Neural cell (in vitro differentiated cells): Measurements from ENCODE around the gene MISP. TPM values are rescaled to one million over a fixed set of nuclear protein-coding genes. Genes with fewer than 3 reads are reported as not detected.

Experiments used
- H2AFZ ChIP-seq: fragments of 200-600, 300-800 bp; sonication (generic), shearing (Covaris generic); 2 replicates; pipeline ENCODE4 v1.6.0; 2014; ENCODE audit warnings: low read depth, mild to moderate bottlenecking, antibody characterized with exemption, low read length, moderate library complexity
- H3F3A ChIP-seq: fragments of 200-600 bp; shearing (Covaris generic); 2 replicates; pipeline ENCODE4 v1.6.1; 2016; ENCODE audit warnings: mild to moderate bottlenecking, moderate library complexity, mixed read lengths, antibody characterized with exemption, low read length; ENCODE audit not compliant: insufficient read depth, poor library complexity, severe bottlenecking
- H3K27ac ChIP-seq: fragments of 200-600, 300-800 bp; sonication (generic), shearing (Covaris generic); 2 replicates; pipeline ENCODE4 v1.5.1; 2014; ENCODE audit warnings: mild to moderate bottlenecking, low read length, moderate library complexity
- H3K27me3 ChIP-seq: fragments of 300-800, 200-600 bp; sonication (generic), shearing (Covaris generic); 2 replicates; pipeline ENCODE4 v1.6.0; 2014; ENCODE audit warnings: mild to moderate bottlenecking, low read depth, low read length, moderate library complexity; ENCODE audit not compliant: insufficient read depth
- H3K36me3 ChIP-seq: fragments of 300-800, 200-600 bp; sonication (generic), shearing (Covaris generic); 2 replicates; pipeline ENCODE4 v1.5.1; 2014; ENCODE audit warnings: mild to moderate bottlenecking, antibody characterized with exemption, low read length, moderate library complexity; ENCODE audit not compliant: insufficient read depth
- H3K4me2 ChIP-seq: fragments of 300-800, 200-600 bp; sonication (generic), shearing (Covaris generic); 2 replicates; pipeline ENCODE4 v1.6.0; 2014; ENCODE audit warnings: mild to moderate bottlenecking, low read length
- H3K4me3 ChIP-seq: fragments of 300-800, 200-600 bp; sonication (generic), shearing (Covaris generic); 2 replicates; pipeline ENCODE4 v1.5.1; 2014; ENCODE audit warnings: mild to moderate bottlenecking, low read length, moderate library complexity
- H3K79me2 ChIP-seq: fragments of 200-600 bp; shearing (Covaris generic); replicated peaks from 2 replicates; pipeline ENCODE4 v1.6.0; 2014; ENCODE audit warnings: mild to moderate bottlenecking, low read length, moderate library complexity; ENCODE audit not compliant: insufficient read depth
- H3K9ac ChIP-seq: fragments of 300-800, 200-600 bp; sonication (generic), shearing (Covaris generic); 2 replicates; pipeline ENCODE4 v1.6.1; 2016; ENCODE audit warnings: mild to moderate bottlenecking, low read length, mixed read lengths
- H3K9me2 ChIP-seq: fragments of 200-600 bp; shearing (Covaris generic); 2 replicates; pipeline ENCODE4 v1.6.1; 2016; ENCODE audit warnings: mild to moderate bottlenecking, low read length, mixed read lengths; ENCODE audit not compliant: insufficient read depth
- H3K9me3 ChIP-seq: fragments of 200-600, 300-800 bp; sonication (generic), shearing (Covaris generic); 2 replicates; pipeline ENCODE4 v1.6.1; 2016; ENCODE audit warnings: mild to moderate bottlenecking, mixed run types, low read length, moderate library complexity, mixed read lengths
- H4K20me1 ChIP-seq: fragments of 200-600 bp; shearing (Covaris generic); 2 replicates; pipeline ENCODE4 v1.6.1; 2016; ENCODE audit warnings: mild to moderate bottlenecking, mixed run types; ENCODE audit not compliant: insufficient read depth
- CTCF ChIP-seq: fragments of 450-650 bp; IDR thresholded peaks from 2 replicates; pipeline ENCODE4 v1.5.1; 2014; ENCODE audit warnings: antibody characterized with exemption, mild to moderate bottlenecking, moderate library complexity; ENCODE audit not compliant: poor library complexity, severe bottlenecking
- EP300 ChIP-seq: fragments of 450-650 bp; conservative IDR thresholded peaks from 2 replicates; pipeline ENCODE4 v1.6.1; 2014; ENCODE audit warnings: antibody characterized with exemption, mild to moderate bottlenecking, moderate library complexity; ENCODE audit not compliant: poor library complexity, severe bottlenecking
- EZH2 ChIP-seq: fragments of 200-600, 300-800 bp; shearing (Covaris generic), sonication (generic); IDR thresholded peaks from 2 replicates; pipeline ENCODE4 v1.6.1; 2014; ENCODE audit warnings: antibody characterized with exemption, low read length, borderline replicate concordance, mild to moderate bottlenecking; ENCODE audit not compliant: insufficient read depth, poor library complexity, severe bottlenecking
- MXI1 ChIP-seq: fragments of 450-650 bp; conservative IDR thresholded peaks from 2 replicates; pipeline ENCODE4 v1.6.1; 2014; ENCODE audit warnings: antibody characterized with exemption, mild to moderate bottlenecking; ENCODE audit not compliant: poor library complexity, severe bottlenecking
- POLR2AphosphoS5 ChIP-seq: IDR thresholded peaks from 2 replicates; pipeline ENCODE4 v1.6.1; 2012
- RAD21 ChIP-seq: fragments of 450-650 bp; conservative IDR thresholded peaks from 2 replicates; pipeline ENCODE4 v1.6.1; 2014; ENCODE audit warnings: antibody characterized with exemption, mild to moderate bottlenecking, moderate library complexity
- SMC3 ChIP-seq: fragments of 450-650 bp; conservative IDR thresholded peaks from 2 replicates; pipeline ENCODE4 v1.6.1; 2014; ENCODE audit warnings: antibody characterized with exemption, mild to moderate bottlenecking, moderate library complexity; ENCODE audit not compliant: poor library complexity
- TAF1 ChIP-seq: IDR thresholded peaks from 2 replicates; pipeline ENCODE4 v1.6.1; 2012; ENCODE audit warnings: low read depth
- polyA plus RNA-seq: library from polyadenylated mRNA; depleted of rRNA; stranded (reverse); fragments of >200 nt; gene quantifications from 2 replicates; pipeline ENCODE4 v1.2.3, GENCODE V29; 2014
- TF ChIP-seq, protein P1 (sequence below): IDR thresholded peaks from 2 replicates; pipeline ENCODE4 v1.6.1; 2012; ENCODE audit warnings: borderline replicate concordance

Gene MISP
- polyA plus RNA-seq, 1 donor from 2014 or later, result 0.98 TPM

DNA sequence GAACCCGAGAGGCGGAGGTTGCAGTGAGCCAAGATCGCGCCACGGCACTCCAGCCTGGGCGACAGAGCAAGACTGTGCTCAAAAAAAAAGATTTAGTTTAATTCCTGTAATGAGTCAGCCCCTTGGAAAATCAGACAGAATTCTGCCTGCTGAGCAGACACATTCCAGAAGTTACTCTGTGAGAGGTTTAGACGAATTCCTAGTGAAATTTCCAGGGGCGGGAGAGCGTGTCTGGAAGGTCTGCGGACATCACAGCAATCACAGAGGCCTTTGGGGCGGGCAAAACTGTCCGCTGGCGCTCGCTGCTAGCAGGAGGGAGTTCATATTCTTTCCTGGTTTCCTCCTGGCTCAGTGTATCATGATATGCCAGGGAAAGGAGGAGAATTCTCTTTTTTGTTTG is 17.5 kb downstream of the MISP start:
- H3K9me3 ChIP-seq, result no peaks in the 10 kb centered on the region
- no peaks in the 10 kb centered on the region for H3F3A ChIP-seq
- no peaks in the 10 kb centered on the region for H3K36me3 ChIP-seq
- H3K4me3 ChIP-seq, result no peak overlapping the region
- no peak overlapping the region for H3K27ac ChIP-seq
- H2AFZ ChIP-seq, result no peak overlapping the region
- TF ChIP-seq CTCF, result no peak
- TF ChIP-seq TAF1, result no peak
- TF ChIP-seq POLR2AphosphoS5, result no peak
- no peak for TF ChIP-seq EP300
- TF ChIP-seq, protein P1, sequence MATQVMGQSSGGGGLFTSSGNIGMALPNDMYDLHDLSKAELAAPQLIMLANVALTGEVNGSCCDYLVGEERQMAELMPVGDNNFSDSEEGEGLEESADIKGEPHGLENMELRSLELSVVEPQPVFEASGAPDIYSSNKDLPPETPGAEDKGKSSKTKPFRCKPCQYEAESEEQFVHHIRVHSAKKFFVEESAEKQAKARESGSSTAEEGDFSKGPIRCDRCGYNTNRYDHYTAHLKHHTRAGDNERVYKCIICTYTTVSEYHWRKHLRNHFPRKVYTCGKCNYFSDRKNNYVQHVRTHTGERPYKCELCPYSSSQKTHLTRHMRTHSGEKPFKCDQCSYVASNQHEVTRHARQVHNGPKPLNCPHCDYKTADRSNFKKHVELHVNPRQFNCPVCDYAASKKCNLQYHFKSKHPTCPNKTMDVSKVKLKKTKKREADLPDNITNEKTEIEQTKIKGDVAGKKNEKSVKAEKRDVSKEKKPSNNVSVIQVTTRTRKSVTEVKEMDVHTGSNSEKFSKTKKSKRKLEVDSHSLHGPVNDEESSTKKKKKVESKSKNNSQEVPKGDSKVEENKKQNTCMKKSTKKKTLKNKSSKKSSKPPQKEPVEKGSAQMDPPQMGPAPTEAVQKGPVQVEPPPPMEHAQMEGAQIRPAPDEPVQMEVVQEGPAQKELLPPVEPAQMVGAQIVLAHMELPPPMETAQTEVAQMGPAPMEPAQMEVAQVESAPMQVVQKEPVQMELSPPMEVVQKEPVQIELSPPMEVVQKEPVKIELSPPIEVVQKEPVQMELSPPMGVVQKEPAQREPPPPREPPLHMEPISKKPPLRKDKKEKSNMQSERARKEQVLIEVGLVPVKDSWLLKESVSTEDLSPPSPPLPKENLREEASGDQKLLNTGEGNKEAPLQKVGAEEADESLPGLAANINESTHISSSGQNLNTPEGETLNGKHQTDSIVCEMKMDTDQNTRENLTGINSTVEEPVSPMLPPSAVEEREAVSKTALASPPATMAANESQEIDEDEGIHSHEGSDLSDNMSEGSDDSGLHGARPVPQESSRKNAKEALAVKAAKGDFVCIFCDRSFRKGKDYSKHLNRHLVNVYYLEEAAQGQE, result no peak
- TF ChIP-seq EZH2, result no peak
- no peak for TF ChIP-seq MXI1
- TF ChIP-seq RAD21, result no peak
- no peak for TF ChIP-seq SMC3
- no peaks in the 10 kb centered on the region for H3K9me2 ChIP-seq
- no peaks in the 10 kb centered on the region for H4K20me1 ChIP-seq
- no peaks in the 10 kb centered on the region for H3K79me2 ChIP-seq
- no peak overlapping the region for H3K9ac ChIP-seq
- no peak overlapping the region for H3K4me2 ChIP-seq
- H3K27me3 ChIP-seq, result no peaks in the 10 kb centered on the region

DNA sequence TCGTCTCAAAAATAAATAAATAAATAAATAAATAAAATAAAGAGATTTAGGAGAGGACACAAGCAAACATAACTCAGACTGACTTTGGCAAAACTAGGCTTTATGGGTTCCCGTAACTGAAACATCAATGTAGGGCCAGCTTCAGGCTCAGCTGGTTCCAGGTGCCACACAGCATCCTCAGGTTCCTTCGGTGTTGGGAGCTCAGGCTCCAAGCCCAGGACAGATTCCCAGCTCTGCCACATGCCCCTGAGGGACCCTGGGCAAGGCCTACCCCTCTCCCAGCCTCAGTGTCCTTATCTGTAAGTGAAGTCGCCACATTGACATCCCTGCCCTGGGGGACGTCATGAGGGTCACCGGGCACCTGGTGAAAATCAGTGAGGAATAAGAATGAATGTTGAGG is 18.7 kb downstream of the MISP start:
- Histone ChIP-seq H3K27me3 (no peaks in the 10 kb centered on the region), H3K36me3 (no peaks in the 10 kb centered on the region), H4K20me1 (no peaks in the 10 kb centered on the region), H3K79me2 (no peaks in the 10 kb centered on the region), H3F3A (no peaks in the 10 kb centered on the region), H3K9ac (no peak overlapping the region), H3K9me3 (no peaks in the 10 kb centered on the region), H2AFZ (no peak overlapping the region), H3K9me2 (no peaks in the 10 kb centered on the region), H3K4me2 (no peak overlapping the region), H3K4me3 (no peak overlapping the region), H3K27ac (no peak overlapping the region)
- TF ChIP-seq, protein P1, result no peak
- TF ChIP-seq CTCF (no peak), POLR2AphosphoS5 (no peak), MXI1 (no peak), RAD21 (no peak), EP300 (no peak), EZH2 (no peak), TAF1 (no peak), SMC3 (no peak)
